ENCODE measurements around the gene ARHGEF19. TPM values are rescaled to one million over a fixed set of nuclear protein-coding genes. Genes with fewer than 3 reads are reported as not detected.
"Not testable (repeated sequence)": the region's sequence is repeated elsewhere in the genome, so short reads cannot be mapped to it uniquely, and the experiment has no call there.

ARHGEF19 gene
- polyA plus RNA-seq, 3 donors: 22.8 to 28.3 (median 26.5) TPM

DNA sequence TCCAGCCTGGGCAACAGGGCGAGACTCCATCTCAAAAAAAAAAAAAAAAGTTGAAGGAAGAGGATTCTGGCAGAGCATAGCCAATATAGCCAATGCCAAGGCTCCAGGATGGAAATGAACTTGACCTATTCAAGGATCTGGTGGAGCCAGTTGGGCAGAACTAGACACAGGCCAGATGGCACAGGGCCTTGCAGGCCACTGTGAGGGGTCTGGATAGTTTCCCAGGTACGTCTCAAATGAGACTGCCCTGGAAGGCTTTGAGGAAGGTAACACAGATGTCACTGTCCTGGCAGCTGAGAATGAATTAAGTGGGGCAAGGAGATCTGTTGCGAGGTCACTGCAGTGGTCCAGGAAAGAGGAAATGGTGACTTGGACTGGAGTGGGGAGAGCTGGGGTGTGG lies 12.0 kb upstream of the ARHGEF19 start:
- DNase-seq: no peak

DNA sequence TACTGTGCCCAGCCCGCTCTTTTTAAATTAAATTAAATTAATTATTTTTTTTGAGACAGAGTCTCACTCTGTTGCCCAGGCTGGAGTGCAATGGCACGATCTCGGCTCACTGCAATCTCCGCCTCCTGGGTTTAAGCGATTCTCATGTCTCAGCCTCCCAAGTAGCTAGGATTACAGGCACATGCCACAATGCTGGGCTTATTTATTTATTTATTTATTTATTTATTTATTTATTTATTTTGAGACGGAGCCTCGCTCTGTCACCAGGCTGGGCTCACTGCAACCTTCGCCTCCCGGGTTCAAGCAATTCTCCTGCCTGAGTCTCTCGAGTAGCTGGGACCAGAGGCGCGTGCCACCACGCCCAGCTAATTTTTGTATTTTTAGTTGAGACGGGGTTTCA lies 10.3 kb upstream of the ARHGEF19 start:
- not testable (repeated sequence) for DNase-seq

DNA sequence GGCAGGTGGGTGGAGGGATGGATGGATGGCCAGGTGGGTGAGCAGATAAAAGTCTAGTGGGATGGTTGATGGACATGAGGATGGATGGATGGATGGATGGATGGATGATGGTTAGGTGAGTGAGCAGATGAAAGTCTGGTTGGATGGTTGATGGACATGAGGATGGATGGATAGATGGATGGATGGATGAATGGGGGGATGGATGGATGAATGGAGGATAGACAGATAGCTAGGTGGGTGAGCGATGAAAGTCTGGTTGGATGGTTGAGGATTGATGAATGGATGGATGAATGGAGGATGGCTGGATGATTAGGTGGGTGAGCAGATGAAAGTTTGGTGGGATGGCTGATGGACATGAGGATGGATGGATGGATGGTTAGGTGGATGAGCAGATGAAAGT lies 9.0 kb upstream of the ARHGEF19 start:
- no peak for DNase-seq

DNA sequence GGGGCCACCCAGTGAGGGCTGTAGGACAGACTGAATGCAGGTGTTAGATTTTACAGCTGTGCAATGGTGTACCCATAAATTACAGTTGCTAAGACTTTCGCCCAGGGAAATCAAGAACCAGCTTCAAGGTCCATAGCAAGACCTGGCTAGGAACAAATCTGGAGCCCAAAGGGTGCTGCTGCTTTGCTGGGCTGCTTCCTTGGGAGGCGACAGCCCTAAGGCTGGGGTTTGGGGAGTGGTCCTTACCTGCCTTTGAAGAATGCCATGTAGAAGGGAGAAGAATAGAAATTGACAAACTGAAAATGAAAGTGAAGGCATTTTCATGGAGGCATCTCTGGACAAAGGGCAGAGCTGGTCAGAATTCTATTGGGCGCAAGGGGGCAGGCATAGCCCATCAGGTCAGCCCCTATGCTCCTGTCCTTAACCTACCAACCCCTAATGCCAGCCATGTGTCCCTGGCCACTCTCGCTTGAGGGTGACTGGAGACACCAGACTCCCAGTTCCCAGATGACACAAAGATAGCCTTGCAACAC lies 7.6 kb upstream of the ARHGEF19 start:
- no peak for DNase-seq

DNA sequence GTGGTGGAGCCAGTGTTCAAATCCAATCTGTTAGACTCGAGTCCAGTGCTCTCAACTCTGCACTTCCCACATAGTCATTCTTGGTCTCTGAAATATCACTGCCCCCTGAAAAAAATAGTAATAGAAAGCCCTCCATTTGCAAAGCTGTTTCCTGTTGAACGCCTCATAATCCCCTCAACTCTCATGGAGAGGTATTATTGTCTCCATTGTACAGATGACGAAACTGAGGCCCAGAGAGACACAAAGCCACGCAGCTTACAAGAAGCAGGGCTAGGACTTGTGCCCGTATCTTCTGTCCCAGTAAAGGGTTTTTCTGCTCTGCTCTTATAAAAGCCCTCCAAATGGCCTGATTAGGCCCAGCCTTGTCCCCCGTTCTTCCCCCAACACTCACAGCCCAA lies 6.2 kb upstream of the ARHGEF19 start:
- no peak for DNase-seq

DNA sequence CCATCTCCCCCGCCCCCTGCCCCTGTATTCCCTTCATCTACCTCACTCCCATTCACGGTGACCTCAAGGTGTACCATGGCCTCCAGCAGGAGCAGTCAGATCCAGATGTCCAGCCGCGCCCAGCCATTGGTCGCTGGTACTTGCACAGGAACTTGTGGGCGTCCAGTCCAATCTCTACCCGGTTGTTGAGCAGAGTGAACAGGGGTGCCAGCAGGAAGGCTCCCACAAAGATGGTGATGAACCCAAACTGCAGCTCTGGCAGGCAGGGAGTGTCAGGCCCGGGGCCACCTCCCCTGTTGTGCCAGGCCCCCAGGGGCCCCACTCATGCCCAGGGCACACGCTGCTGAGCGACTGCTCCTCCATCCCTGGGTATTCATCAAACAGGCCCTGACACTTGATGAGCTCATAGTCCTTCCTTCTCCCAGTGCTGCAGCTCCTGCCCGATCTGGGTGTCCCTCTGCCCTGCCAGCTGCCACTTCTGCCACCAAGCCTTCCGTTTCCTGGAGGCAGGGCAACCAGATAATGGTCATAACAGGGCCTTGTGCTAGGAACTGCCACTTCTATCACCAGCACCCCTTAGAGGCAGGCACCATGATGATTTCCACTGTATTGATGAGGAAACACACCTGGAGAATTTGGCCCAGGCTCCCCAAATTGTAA lies 5.7 kb upstream of the ARHGEF19 start:
- DNase-seq: no peak

DNA sequence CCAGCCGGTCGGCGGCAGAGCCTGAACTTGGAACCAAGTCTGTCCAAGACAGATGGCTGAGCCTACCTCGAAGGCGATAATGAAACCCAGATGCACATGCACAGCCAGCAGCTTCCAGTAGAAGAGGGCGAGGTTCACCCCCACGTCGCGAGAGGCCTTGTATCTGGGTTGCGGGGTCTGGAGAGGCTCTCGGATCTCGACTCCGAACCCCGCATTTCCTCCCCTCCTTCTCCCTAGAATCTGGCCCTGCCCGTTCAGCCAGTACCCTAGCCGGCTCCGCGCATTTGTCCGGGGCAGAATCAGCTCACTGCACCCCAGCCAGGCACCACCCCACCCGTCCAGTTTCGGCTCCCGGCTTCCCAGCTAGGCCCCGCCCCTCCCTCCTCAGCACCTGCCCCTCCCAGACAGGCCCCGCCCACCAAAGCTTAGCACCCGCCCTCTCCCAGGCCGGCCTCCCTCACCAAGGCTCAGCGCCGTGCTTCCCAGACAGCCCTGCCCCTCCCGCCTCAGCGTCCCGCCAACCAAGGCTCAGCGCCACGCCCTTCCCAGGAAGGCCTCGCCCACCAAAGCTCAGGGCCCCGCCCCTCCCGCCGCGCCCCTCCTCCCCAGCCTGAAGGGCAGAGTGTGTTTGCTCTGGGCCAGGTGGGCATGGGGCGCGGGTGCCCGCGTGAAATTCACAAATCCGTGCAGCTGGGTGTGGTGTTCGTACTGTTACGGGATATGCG lies 4.8 kb upstream of the ARHGEF19 start:
- peak; percentile 94 for DNase-seq

DNA sequence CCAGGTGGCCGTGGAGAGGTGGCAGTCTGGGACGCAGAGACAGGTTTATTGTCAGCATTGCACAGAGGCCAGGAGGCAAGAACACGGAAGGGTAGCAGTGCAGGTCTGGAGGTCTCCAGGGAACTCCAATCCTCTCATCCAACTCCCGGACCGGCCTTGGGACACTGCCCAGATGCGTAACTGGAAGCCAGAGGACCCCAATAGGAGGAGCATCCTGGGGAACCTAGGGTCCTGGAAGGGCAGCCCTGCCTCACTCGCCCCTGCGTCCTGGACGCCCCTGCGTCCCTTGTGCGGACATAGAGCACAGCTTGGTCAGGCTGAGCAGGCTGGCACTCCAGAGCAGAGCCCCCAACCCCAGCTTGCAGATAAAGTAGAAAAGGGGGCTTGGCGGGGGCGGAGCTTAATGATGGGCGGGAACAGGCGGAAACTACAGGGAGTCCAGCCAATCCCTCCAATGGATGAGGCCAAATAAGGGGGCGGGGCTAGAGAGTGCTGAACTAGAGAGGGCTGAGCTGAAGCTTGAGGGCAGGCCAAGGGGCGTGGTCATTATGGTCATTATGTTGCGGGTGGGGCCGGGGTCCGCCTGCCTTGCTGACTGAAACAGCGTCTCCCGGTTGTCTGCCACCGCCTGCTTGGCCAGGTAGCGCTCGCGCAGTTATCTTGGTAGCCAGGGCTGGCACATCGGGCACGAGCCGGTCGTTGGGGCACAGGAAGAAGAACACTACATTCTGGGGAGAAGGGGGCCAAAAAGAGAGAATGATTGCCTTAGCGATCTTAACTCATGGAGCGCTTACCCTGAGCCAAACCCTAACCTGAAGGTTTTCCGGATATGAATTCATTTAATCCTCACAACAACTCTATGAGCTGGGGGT lies 3.7 kb upstream of the ARHGEF19 start:
- peak; percentile 90 for DNase-seq

DNA sequence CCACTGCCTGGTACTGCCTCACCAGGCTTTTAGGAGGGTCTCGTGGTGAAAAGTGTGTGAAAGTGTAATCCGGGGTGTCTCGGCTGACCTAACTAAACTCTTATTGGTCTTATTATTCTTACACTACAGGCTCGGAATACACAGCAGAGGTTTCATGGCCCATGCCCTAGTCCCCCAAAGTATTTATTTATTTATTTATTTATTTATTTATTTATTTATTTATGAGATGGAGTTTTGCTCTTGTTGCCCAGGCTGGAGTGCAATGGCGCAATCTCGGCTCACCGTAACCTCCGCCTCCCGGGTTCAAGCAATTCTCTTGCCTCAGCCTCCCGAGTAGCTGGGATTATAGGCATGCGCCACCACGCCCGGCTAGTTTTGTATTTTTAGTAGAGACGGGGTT lies 2.8 kb upstream of the ARHGEF19 start:
- not testable (repeated sequence) for DNase-seq

DNA sequence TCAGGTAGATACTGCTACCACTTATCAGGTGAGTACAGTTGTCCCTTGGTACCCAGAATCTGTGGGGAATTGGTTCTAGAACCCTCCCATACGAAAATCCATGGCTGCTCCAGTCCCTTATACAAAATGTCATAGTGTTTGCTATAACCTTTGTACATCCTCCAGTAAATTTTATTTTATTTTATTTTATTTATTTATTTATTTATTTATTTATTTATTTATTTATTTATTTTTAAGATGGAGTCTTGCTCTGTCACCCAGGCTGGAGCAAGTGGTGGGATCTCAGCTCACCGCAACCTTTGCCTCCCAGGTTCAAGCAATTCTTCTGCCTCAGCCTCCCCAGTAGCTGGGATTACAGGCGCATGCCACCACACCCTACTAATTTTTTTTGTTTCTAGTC lies 1.1 kb upstream of the ARHGEF19 start:
- DNase-seq: not testable (repeated sequence)

DNA sequence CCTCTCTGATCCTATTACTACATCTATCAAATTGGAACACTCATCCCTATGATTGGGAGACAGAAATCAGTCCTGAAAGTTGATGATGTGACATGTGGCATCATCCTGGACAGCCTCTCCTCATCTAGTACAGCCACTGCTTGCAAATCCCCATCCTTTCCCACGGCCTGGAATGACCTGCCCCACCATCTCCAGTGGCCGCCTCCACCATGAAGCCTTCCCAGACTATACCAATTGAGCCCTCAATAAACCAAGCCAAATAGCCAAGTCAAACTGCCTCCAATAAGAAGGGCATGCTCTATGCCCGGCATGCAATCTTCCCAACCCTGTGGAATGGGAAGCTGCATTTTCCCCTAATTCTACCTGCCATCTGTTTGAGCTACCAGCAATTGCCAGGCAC lies 561 bp upstream of the ARHGEF19 start:
- DNase-seq: no peak

DNA sequence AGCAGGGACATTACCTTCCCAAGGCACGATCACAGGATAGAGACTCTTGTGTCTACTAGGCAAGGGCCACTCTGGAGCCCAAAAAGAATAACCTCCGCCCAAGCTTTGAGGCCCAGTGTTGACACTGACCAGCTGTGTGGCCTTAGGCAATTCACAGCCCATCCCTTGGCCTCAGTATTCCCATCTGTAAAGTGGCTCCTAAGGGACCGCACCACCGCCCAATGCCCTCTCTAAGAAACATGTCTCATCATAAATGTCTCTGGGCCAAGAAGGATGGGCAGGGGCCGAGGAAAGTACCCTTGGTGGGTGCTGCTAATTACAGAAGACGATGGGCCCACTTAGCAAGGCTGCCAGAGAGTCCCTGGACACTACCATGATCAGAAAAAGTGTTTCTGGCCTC lies 628 bp downstream of the ARHGEF19 start:
- no peak for DNase-seq

DNA sequence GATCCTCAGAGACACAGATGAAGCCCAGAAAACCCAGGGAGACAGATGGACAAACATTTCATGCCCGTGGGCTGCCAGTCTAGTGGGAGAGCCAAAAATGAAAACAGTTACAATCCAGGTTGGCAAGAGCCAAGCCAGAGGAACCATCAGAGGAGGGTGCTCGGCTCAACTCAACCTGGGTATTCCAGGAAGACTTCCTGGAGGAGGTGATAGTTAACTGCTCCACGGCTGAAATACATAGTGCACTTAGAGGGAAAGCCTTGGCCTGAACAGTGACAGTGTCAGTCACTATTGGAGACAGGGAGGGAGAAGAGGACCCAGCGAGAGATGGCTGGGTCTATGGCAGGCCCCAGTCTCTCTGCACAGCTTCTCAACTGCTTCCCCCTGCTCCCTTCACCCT lies 1.9 kb downstream of the ARHGEF19 start:
- DNase-seq: no peak

DNA sequence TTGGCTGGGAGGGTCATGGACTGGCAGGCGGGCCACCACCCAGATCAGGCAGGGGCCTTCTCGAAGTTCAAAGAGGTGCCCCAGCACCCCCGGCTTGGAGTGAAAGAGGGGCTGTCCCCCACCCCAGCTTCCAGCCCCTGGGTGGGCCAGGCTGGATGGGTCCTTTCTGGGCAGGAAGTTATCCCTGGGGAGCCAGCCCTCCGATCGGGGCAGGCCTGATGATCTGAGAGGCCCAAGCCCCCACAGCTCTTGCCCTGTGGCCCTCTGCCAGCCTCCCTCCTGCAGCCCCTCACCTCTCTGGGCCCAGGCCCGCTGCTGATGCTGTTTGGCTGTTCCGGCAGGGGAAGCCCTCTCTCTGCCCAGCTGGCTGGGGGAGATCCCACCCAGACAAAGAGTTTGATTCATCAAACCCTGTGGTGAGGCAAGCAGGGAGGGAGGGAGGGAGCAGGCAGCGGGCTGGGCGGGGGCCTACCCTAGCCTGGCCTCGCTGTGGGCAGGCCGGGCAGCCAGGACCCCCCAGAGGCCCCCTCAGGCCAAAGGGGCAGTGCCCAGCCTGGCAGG lies 2.5 kb downstream of the ARHGEF19 start:
- no peak for DNase-seq

DNA sequence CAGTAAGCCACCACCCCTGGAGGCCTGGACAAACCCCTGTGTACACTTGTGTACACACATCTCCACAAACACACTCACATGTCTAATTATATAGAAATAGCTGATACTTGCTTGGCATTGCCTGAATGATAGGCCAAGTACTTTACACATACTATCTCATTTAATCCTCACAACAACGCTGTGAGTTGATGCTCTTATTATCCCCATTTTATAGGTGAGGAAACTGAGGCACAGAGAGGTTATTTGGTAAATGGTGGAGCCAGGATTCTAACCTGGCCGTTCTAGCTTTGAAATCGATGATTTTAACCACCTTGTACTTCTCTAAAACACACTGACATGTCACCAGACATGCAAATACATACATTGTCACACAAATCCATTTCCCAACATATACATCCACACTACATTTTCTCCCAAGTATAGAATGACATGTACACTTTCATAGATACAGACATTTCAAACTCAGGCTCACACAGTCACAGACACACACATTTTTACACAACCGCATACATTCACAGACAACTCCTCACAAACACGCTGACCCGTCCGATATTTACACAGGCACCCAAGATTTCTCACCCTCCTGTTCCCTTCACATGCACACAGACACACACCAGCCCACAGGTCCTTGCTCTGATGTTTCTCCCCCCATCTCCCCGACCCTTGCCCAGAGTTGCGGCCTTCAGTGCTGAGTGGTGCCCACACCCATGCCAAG lies 3.2 kb downstream of the ARHGEF19 start:
- no peak for DNase-seq

DNA sequence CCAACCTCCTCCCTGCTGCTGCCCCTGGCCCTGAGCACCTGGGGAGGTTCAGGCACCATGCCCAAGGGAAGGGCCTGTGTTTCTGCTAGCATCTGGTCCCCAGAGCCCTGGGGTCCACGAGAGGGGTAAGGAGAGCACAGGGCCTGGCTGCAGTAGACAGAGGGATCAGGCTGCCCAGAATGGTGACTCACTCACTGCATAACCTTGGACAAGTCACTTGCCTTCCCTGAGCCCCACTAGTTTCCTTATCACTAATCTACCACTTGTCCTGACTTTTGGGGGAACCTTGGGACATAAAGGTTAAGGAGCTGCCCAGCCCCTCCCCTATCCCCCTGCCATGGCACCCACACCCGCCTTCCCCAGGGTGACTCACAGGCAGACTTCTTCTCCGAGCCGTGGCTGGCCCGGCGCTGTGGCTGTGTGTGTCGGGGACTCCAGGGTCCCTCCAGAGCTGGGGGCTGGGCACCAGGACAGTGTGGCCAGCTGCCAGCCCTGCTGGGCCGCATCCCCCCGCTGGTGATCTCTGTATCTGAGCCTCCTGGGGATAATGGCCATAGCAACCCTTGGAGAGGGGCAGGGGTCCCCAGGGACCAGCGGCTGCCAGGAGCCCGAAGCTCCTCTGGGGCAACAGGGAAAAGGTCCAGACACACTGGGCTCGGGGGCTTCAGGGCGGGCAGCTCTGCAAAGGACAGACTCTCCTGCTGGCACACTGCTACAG lies 4.0 kb downstream of the ARHGEF19 start:
- no peak for DNase-seq

DNA sequence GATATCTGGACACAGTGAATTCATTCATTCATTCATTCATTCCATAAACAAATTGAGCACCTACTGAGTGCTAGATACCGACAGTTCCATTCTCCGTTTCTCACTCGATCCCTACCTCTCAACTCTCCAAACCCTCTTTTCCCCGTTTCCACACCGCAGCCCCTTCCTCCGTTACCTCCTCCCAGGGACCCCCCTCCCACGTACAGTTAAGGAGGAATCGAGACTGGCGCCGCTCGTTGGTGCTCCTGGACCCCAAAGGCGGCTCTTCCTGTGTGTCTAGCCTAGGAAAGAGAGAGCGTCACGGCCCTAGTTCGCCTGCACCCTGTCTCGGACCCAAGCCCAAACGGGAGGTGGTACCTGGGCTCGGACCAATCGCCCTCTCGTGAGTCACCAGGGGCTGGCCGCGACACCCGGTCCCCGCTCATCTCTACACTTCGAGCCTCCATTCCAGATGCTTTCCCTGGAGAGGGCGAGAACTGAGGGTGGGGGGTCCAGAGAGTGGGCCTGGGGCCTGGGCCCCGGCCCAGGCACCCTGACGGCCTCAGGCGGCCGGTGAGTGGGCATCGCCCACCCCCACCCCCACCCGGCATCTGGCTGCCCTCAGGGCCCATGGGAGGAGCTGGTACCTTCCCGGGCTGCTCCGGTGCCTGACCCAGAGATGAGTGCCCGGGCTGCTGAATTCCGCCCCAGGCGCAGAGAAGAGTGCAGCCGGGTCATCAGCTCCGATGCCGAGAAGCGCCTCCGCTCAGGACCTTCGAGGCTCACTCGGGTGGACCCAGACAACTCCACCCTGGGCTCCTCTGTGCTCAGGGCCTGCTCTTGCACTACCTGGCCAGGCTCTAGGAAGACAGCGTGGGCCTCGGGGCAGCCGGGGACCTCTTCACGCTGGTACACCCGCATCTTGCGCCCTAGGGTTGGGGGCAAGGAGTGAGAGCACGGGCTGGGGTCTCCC lies 4.9 kb downstream of the ARHGEF19 start:
- no peak for DNase-seq

DNA sequence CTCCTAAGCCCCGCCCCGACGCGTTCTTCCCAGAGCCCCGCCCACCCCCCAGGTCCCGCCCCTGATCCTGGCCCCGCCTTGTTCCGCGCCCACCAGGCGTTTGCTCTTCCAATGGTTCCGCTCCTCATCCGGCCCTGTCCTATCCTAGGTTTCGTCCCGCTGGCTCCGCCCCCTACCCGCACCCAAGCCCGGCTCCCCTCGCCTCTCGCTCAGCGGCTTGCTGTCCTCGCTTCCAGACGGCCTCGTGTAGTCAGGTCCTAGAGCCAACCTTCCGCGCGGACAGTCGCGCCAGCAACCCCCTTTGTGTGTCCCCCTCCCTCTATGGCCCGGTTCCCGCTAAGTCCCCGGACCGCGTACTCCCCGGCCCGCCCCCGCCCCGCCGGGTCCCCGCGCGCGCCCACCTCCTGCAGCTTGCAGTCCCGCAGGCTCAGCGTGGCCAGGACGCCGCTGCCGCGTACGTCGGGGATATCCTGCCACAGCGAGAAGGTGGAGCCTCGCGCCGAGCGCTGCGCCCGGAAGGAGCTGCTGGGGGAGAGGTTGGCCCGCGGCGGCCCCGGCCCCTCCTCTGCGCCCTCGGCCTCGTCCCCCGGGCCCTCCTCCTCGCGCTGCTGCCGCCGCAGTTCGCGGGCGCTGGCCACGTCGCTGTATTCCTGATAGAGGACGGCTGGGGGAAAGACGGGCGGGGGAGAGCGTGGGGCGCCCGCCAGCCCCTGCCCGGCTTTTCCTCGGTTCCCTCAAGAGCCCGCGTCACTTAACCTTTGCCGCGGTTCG lies 5.7 kb downstream of the ARHGEF19 start:
- peak; percentile 97 for DNase-seq
